HG02885 (cell line): Measurements from ENCODE around the gene PRDM16.

ENCODE experiments used
- ATAC-seq: cut with Tn5 transposase; IDR thresholded peaks from one replicate; pipeline ENCODE4 v1.9.1; 2021; ENCODE audit warnings: mild to moderate bottlenecking; ENCODE audit not compliant: unreplicated experiment, poor library complexity

Gene PRDM16

GRCh38 chr1:3133686-3134085 is 64.7 kb downstream of the PRDM16 start:
- no peak for ATAC-seq

GRCh38 chr1:3134381-3135072 is 65.5 kb downstream of the PRDM16 start:
- ATAC-seq = no peak

- ATAC-seq = no peak
Observed at GRCh38 chr1:3135073-3135702, 66.2 kb downstream of the PRDM16 start.

GRCh38 chr1:3135744-3136455 is 66.9 kb downstream of the PRDM16 start:
- no peak for ATAC-seq

GRCh38 chr1:3136532-3136931 is 67.5 kb downstream of the PRDM16 start:
- no peak for ATAC-seq

GRCh38 chr1:3137111-3138100 is 68.4 kb downstream of the PRDM16 start:
- no peak for ATAC-seq

- ATAC-seq = no peak
Observed at GRCh38 chr1:3138623-3139151, 69.7 kb downstream of the PRDM16 start.

- ATAC-seq = no peak
Observed at GRCh38 chr1:3139451-3139852, 70.4 kb downstream of the PRDM16 start.

GRCh38 chr1:3139871-3140361 is 70.9 kb downstream of the PRDM16 start:
- ATAC-seq = no peak

- no peak for ATAC-seq
Observed at GRCh38 chr1:3140437-3140836, 71.4 kb downstream of the PRDM16 start.

- no peak for ATAC-seq
Observed at GRCh38 chr1:3141129-3141528, 72.1 kb downstream of the PRDM16 start.

GRCh38 chr1:3141836-3142235 is 72.8 kb downstream of the PRDM16 start:
- no peak for ATAC-seq

GRCh38 chr1:3142236-3142635 is 73.2 kb downstream of the PRDM16 start:
- ATAC-seq = no peak

- no peak for ATAC-seq
Observed at GRCh38 chr1:3142751-3143150, 73.7 kb downstream of the PRDM16 start.

GRCh38 chr1:3145532-3146325 is 76.7 kb downstream of the PRDM16 start:
- ATAC-seq = no peak

GRCh38 chr1:3146458-3146857 is 77.5 kb downstream of the PRDM16 start:
- no peak for ATAC-seq

GRCh38 chr1:3146907-3147306 is 77.9 kb downstream of the PRDM16 start:
- no peak for ATAC-seq

GRCh38 chr1:3148171-3148570 is 79.2 kb downstream of the PRDM16 start:
- no peak for ATAC-seq

GRCh38 chr1:3149277-3149676 is 80.3 kb downstream of the PRDM16 start:
- ATAC-seq = no peak
